ENCODE results near the gene SETBP1.

GRCh38 chr18:44637210-44638033 is 43.3 kb upstream of the SETBP1 start:
- TF ChIP-seq CTCF (IDR thresholded peaks at IDR 0.05) = no peak
- no peak for TF ChIP-seq POLR2AphosphoS5 (IDR thresholded peaks at IDR 0.05; ENCODE audit: low read depth, low read length)
- no peak for TF ChIP-seq SIN3A (IDR thresholded peaks at IDR 0.05; ENCODE audit: borderline replicate concordance, insufficient read depth, low read depth, low read length)
